22Rv1 (cell line): ENCODE results near the gene TTC1.

ENCODE experiments used
- ZFX ChIP-seq: fragments of 450-650 bp; IDR thresholded peaks from 2 replicates; pipeline ENCODE4 v1.6.1; 2017; ENCODE audit warnings: antibody characterized with exemption, borderline replicate concordance
- TF ChIP-seq, protein P1 (sequence below): fragments of 450-650 bp; IDR thresholded peaks from 2 replicates; pipeline ENCODE4 v1.5.1; 2017; ENCODE audit warnings: mild to moderate bottlenecking

DNA sequence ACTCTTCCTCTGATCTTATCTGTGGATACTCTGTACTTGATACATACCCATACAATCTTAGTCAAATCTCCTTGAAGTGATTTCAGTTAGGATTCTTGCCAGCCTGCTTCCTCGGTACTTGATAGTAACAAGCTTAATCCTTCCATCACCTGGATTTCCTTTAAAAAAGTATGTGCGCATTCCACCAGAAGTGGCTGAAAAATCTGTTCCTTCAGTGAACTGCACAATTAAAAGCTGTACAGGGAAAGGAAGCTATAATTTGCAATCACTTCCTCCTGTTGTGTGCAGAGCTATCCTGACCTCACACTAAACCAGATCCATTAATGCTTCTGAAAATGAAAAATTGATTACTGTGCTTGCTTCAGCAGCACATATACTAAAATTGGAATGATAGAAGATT is 63.0 kb downstream of the TTC1 start:
- TF ChIP-seq, protein P1, sequence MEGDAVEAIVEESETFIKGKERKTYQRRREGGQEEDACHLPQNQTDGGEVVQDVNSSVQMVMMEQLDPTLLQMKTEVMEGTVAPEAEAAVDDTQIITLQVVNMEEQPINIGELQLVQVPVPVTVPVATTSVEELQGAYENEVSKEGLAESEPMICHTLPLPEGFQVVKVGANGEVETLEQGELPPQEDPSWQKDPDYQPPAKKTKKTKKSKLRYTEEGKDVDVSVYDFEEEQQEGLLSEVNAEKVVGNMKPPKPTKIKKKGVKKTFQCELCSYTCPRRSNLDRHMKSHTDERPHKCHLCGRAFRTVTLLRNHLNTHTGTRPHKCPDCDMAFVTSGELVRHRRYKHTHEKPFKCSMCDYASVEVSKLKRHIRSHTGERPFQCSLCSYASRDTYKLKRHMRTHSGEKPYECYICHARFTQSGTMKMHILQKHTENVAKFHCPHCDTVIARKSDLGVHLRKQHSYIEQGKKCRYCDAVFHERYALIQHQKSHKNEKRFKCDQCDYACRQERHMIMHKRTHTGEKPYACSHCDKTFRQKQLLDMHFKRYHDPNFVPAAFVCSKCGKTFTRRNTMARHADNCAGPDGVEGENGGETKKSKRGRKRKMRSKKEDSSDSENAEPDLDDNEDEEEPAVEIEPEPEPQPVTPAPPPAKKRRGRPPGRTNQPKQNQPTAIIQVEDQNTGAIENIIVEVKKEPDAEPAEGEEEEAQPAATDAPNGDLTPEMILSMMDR: no peak
- no peak for TF ChIP-seq ZFX
